Sigmoid colon (tissue), 7 donors: ENCODE results near the gene SRSF9. TPM values are rescaled to one million over a fixed set of nuclear protein-coding genes. Genes with fewer than 3 reads are reported as not detected.
"Not testable (repeated sequence)": the region's sequence is repeated elsewhere in the genome, so short reads cannot be mapped to it uniquely, and the experiment has no call there.

Experiments
- DNase-seq: peaks from one replicate; pipeline ENCODE4 v3.0.0-alpha.2; 2019
- H3K27ac ChIP-seq, 4 donors: fragments of 200-600 bp; sonication (generic); one replicate each; pipeline ENCODE4 v1.5.1; 2016 to 2019; ENCODE audit warnings: mild to moderate bottlenecking in 1 of 4
- H3K27me3 ChIP-seq, 3 donors: fragments of 200-600 bp; sonication (generic); one replicate each; pipeline ENCODE4 v1.5.1; 2019; ENCODE audit warnings: mild to moderate bottlenecking in 1 of 3
- H3K36me3 ChIP-seq, 4 donors: fragments of 200-600 bp; sonication (generic); one replicate each; pipeline ENCODE4 v1.5.1; 2016 to 2019
- H3K4me1 ChIP-seq, 4 donors: fragments of 200-600 bp; sonication (generic); one replicate each; pipeline ENCODE4 v1.5.1; 2017 to 2019
- H3K4me3 ChIP-seq, 4 donors: fragments of 200-600 bp; sonication (generic); one replicate each; pipeline ENCODE4 v1.5.1; 2017 to 2019; ENCODE audit warnings: mild to moderate bottlenecking in 2 of 4, moderate library complexity in 1 of 4
- H3K9me3 ChIP-seq, 4 donors: fragments of 200-600 bp in 3 of 4; sonication (generic) in 3 of 4; one replicate each; pipeline versions ENCODE4 v1.5.1 to v1.6.1; 2013 to 2019
- CTCF ChIP-seq, 4 experiments: fragments of 450-650 bp in 3 of 4; fragments of 200-600 bp in 1 of 4; IDR thresholded peaks; one replicate each; pipeline ENCODE4 v1.5.1; 2016 to 2019; ENCODE audit warnings: antibody characterized with exemption in 4 of 4, mild to moderate bottlenecking in 3 of 4, moderate library complexity in 2 of 4
- EP300 ChIP-seq, 4 donors: sonication (generic); formaldehyde crosslinking; IDR thresholded peaks; one replicate each; pipeline ENCODE4 v1.6.1; 2017; ENCODE audit warnings: antibody characterized with exemption in 4 of 4
- POLR2A ChIP-seq, 2 donors: fragments of 450-650 bp; IDR thresholded peaks; one replicate each; pipeline ENCODE4 v1.6.1; 2016; ENCODE audit warnings: antibody characterized with exemption in 2 of 2, mild to moderate bottlenecking in 2 of 2, moderate library complexity in 2 of 2
- POLR2AphosphoS5 ChIP-seq, 4 donors: sonication (generic); formaldehyde crosslinking; IDR thresholded peaks; one replicate each; pipeline ENCODE4 v1.6.1; 2017; ENCODE audit warnings: antibody characterized with exemption in 4 of 4
- WGBS, 2 donors: extraction: QIAGEN DNeasy Blood & Tissue Kit; methylation state at CpG; one replicate each; pipeline ENCODE4 v1.1.7; 2013; 5-methylcytosine and 5-hydroxymethylcytosine counted together
- intact Hi-C: fragments of 100-400 bp; cut with DNase I; formaldehyde crosslinking; loops from one replicate; pipeline ENCODE4 v1.15.1; 2023
- polyA plus RNA-seq, 3 donors: library from polyadenylated mRNA; stranded (reverse); fragments of 200-250 nt; gene quantifications; one replicate each; pipeline ENCODE4 v1.2.3, GENCODE V29; 2013
- total RNA-seq, 4 donors: library from RNA; depleted of rRNA; stranded (reverse); fragments of >200 nt; gene quantifications; one replicate each; pipeline ENCODE4 v1.1.0, GENCODE V29; 2016
- donor health status: healthy with polysubstance abuse.
- donor health status: Bipolar disorder and iron deficiency.
- donor health status: healthy.

The SRSF9 gene
- total and polyA plus RNA-seq, 7 donors, result 41.4 to 187 (median 55.1) TPM

- no peak for DNase-seq
- H3K27me3 ChIP-seq, result no peaks in the 10 kb centered on the region
- H3K36me3 ChIP-seq, result peaks cover 28 to 96% (median 67%) of the 10 kb centered on the region in 4 donors
- TF ChIP-seq POLR2AphosphoS5 (IDR thresholded peaks at IDR 0.05), result no peak
- no peak for TF ChIP-seq CTCF (IDR thresholded peaks at IDR 0.05)
- no peak for TF ChIP-seq POLR2A (IDR thresholded peaks at IDR 0.05)
- TF ChIP-seq EP300 (IDR thresholded peaks at IDR 0.05), result no peak
- H3K4me1 ChIP-seq, result no peaks in the 10 kb centered on the region
- no peak overlapping the region for H3K27ac ChIP-seq
- WGBS, 2 donors, result 94 to 99% methylated on average over 3 of the region's 3 CpGs
- no peaks in the 10 kb centered on the region for H3K9me3 ChIP-seq
- intact Hi-C loops, result no loop called here
- no peak overlapping the region for H3K4me3 ChIP-seq
Measured at GRCh38 chr12:120460157-120460556, 9.4 kb downstream of the SRSF9 start.

GRCh38 chr12:120457133-120457532 is 12.4 kb downstream of the SRSF9 start:
- 87 to 90% methylated on average over 6 of the region's 6 CpGs for WGBS, 2 donors
- TF ChIP-seq POLR2AphosphoS5 (IDR thresholded peaks at IDR 0.05) (no peak), EP300 (IDR thresholded peaks at IDR 0.05) (no peak), CTCF (IDR thresholded peaks at IDR 0.05) (no peak)
- Histone ChIP-seq H3K4me1 (no peaks in the 10 kb centered on the region), H3K27ac (no peak overlapping the region), H3K9me3 (no peaks in the 10 kb centered on the region), H3K27me3 (no peaks in the 10 kb centered on the region), H3K4me3 (no peak overlapping the region), H3K36me3 (peaks cover 9 to 89% (median 45%) of the 10 kb centered on the region in 4 donors)
- intact Hi-C loops, result no loop called here
- no peak for DNase-seq

DNA sequence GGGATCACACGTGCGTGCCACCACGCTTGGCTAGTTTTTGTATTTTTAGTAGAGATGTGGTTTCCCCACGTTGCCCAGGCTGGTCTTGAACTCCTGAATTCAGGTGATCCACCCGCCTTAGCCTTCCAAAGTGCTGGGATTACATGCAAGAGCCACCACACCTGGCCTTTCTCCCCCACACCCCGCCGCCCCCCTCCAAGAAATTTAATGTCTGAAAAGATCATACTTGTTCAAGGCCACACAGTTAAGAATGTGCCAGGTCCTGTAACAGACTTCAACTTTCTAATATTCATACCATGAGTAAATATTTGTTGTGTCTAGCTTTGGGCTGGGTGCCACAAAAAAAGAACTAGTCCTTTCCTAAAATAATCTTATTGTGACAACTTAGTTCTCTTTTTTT is 14.2 kb downstream of the SRSF9 start:
- Histone ChIP-seq H3K4me3 (no peak overlapping the region), H3K27me3 (no peaks in the 10 kb centered on the region), H3K4me1 (no peaks in the 10 kb centered on the region), H3K9me3 (no peaks in the 10 kb centered on the region), H3K36me3 (peaks cover 5 to 82% (median 33%) of the 10 kb centered on the region in 4 donors), H3K27ac (no peak overlapping the region)
- no peak for DNase-seq
- no peak for TF ChIP-seq POLR2AphosphoS5 (IDR thresholded peaks at IDR 0.05)
- no peak for TF ChIP-seq POLR2A (IDR thresholded peaks at IDR 0.05)
- 86 to 89% methylated on average over 7 of the region's 7 CpGs for WGBS, 2 donors
- intact Hi-C loops, result no loop called here

- H3K4me1 ChIP-seq, result no peaks in the 10 kb centered on the region
- no peaks in the 10 kb centered on the region for H3K9me3 ChIP-seq
- peaks cover 0 to 82% (median 24%) of the 10 kb centered on the region in 4 donors for H3K36me3 ChIP-seq
- WGBS, 2 donors, result 56 to 68% methylated on average over 4 of the region's 4 CpGs
- no peaks in the 10 kb centered on the region for H3K27me3 ChIP-seq
- intact Hi-C loops, result no loop called here
- no peak for DNase-seq
- TF ChIP-seq POLR2AphosphoS5 (IDR thresholded peaks at IDR 0.05) (no peak), CTCF (IDR thresholded peaks at IDR 0.05) (peak in 3 of 4 experiments; percentile 10 to 38 (median 12))
- H3K4me3 ChIP-seq, result no peak overlapping the region
- no peak overlapping the region for H3K27ac ChIP-seq
Measured at GRCh38 chr12:120453977-120454376, 15.6 kb downstream of the SRSF9 start.

DNA sequence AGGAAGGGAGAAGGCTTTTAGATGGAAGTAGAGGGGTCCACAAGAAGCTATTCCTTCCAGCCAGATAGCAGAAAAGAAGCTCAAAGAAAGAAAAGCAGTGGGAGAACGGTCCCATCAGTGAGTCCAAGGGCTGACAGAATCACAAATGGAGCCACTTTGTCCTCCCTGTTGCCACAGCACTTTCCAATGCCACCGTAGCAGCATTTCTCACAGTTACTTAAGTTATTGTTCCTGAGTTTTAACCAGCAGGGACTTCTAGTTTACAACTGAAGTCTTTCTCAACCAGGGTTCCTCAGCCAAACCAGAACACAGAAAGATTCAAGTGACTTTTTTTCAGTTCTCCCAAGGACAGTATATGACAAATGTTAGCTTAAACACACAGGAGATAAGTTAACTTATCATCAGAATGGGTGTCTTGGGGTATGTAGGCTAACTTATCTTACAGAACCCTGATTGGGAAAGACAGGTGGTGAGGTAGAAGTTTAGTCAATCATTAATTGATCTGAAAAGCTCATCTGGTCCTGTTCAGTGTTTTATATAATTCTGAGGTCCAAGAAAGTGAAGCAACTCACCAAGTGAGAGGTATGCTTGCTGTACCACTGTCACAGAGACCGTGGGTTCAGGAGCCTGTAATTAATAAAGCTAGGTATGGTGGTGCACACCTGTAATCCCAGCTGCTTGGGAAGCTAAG is 16.3 kb downstream of the SRSF9 start:
- H3K36me3 ChIP-seq, result peaks cover 0 to 76% (median 16%) of the 10 kb centered on the region in 4 donors
- no peaks in the 10 kb centered on the region for H3K27me3 ChIP-seq
- H3K27ac ChIP-seq, result no peak overlapping the region
- DNase-seq, result no peak
- WGBS, 2 donors, result 89 to 95% methylated on average over 3 of the region's 3 CpGs
- no peak overlapping the region for H3K4me3 ChIP-seq
- H3K9me3 ChIP-seq, result no peaks in the 10 kb centered on the region
- no peaks in the 10 kb centered on the region for H3K4me1 ChIP-seq
- intact Hi-C loops, result no loop called here
- no peak for TF ChIP-seq POLR2AphosphoS5 (IDR thresholded peaks at IDR 0.05)
- TF ChIP-seq POLR2A (IDR thresholded peaks at IDR 0.05), result no peak
- no peak for TF ChIP-seq EP300 (IDR thresholded peaks at IDR 0.05)
- no peak for TF ChIP-seq CTCF (IDR thresholded peaks at IDR 0.05)

- H3K27ac ChIP-seq, H3K4me1 ChIP-seq, H3K4me3 ChIP-seq, H3K9me3 ChIP-seq, intact Hi-C loops, H3K27me3 ChIP-seq, DNase-seq: not testable (repeated sequence)
- 85 to 94% methylated on average over 5 of the region's 5 CpGs for WGBS, 2 donors
- peaks cover 0 to 70% (median 12%) of the 10 kb centered on the region in 4 donors for H3K36me3 ChIP-seq
Measured at GRCh38 chr12:120452524-120452923, 17.0 kb downstream of the SRSF9 start.
